ENCODE measurements around the gene ZNF426. TPM values are rescaled to one million over a fixed set of nuclear protein-coding genes. Genes with fewer than 3 reads are reported as not detected.

Gene ZNF426
- 9.0 and 9.3 TPM in 2 replicates for total RNA-seq (2014; rRNA removed; shearing (Covaris generic))

GRCh38 chr19:9538183-9539058 lies at the start of gene ZNF426:
Gene ZNF426, minus strand, starts transcription at chr19:9538645. Its CDS starts 2,413 bp downstream, at chr19:9536232.

GRCh38 chr19:9584073-9584833 lies 45.8 kb upstream of the ZNF426 start, which contains the start of gene ZNF121:
Gene ZNF121, minus strand, starts transcription at chr19:9584504. Its CDS starts 16,407 bp downstream, at chr19:9568097.

GRCh38 chr19:9498183-9498902 lies 40.1 kb downstream of the ZNF426 start, which contains the start of gene ZNF560:
Gene ZNF560, minus strand, starts transcription at chr19:9498616. Its CDS starts 23,303 bp downstream, at chr19:9475313.

Other genes starting within 250 kb of the ZNF426 start
- 9.7 and 20.6 TPM in 2 replicates for gene ZNF699, start 228.8 kb downstream of the ZNF426 start, total RNA-seq (2014; rRNA removed; shearing (Covaris generic))
- gene ZNF559, start 214.5 kb downstream of the ZNF426 start, total RNA-seq (2014; rRNA removed; shearing (Covaris generic)): 8.6 and 11.2 TPM in 2 replicates
- 0.42 and 2.9 TPM in 2 replicates for gene ZNF177, start 175.6 kb downstream of the ZNF426 start, total RNA-seq (2014; rRNA removed; shearing (Covaris generic))
- gene ZNF266, start 103.1 kb downstream of the ZNF426 start, total RNA-seq (2014; rRNA removed; shearing (Covaris generic)): 14.2 and 14.9 TPM in 2 replicates
- 1.4 and 3.7 TPM in 2 replicates for gene ZNF560, start 40.0 kb downstream of the ZNF426 start, total RNA-seq (2014; rRNA removed; shearing (Covaris generic))
- gene ZNF121, start 45.9 kb upstream of the ZNF426 start, total RNA-seq (2014; rRNA removed; shearing (Covaris generic)): 48.4 and 56.3 TPM in 2 replicates
- 18.4 and 19.1 TPM in 2 replicates for gene ZNF561, start 82.6 kb upstream of the ZNF426 start, total RNA-seq (2014; rRNA removed; shearing (Covaris generic))
- gene ZNF562, start 136.5 kb upstream of the ZNF426 start, total RNA-seq (2014; rRNA removed; shearing (Covaris generic)): 35.6 and 40.2 TPM in 2 replicates
- 1.9 and 7.7 TPM in 2 replicates for gene ZNF846, start 230.1 kb upstream of the ZNF426 start, total RNA-seq (2014; rRNA removed; shearing (Covaris generic))

Measured in A375 (cell line).